Fibroblast of the conjunctiva (primary cell): ENCODE measurements around the gene ASB9.
A peak's percentile ranks its signal among the peaks of the same experiment; 100 is the strongest.
"Not testable (repeated sequence)": the region's sequence is repeated elsewhere in the genome, so short reads cannot be mapped to it uniquely, and the experiment has no call there.

Experiments
- DNase-seq: peaks from one replicate; pipeline ENCODE4 v3.0.0-alpha.2; 2010; ENCODE audit warnings: low read depth

ASB9 gene

DNA sequence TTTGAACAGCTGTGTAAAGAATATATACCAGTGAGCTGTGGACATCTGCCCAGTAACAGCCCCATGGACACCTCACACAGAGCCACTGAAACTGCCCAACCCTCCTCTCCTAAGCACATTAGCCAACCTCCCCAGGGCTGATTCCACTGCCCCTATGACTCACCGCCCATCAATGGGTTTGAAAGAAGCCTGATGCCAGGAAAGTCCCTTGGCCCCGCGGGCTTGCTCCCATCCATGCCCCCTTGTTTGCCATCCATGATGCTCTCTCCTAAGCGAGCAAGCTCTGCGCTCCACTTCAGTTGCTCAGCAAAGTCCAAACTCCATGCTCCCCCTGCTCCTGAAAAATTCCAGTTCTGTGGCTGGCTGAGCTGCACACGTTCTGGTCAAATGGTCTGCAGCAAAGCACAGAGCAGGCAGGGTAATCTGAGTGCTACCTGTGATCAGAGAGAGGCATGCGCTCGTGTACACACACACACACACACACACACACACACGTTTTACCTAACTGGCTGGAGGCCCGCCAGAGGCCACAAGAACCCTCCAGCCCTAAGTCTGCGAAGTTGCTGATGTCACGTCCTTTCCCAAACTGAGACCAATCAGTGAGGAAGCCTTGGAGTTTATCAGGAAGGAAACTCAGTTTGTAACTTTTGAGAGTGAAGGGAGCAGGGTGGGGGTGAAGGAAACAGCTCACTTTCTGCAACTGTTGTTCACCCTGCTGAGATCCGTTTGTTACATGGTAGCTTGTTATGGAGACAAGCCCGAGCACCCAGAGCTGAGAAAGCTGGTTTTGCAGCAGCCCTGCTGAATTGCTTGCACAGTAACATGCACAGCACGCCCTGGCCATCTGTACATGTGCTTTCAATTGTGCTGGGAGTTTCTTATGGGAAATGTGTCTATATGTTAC lies at the start of gene ASB9:
Gene ASB9, minus strand, starts transcription at position 466 of the 904 bp plus-strand sequence. Its CDS starts 209 bp downstream, at position 257.
- peak; percentile 72 for DNase-seq

GRCh38 chrX:15319075-15319474 lies 49.2 kb upstream of the ASB9 start:
- DNase-seq, result no peak

GRCh38 chrX:15315509-15315908 lies 45.6 kb upstream of the ASB9 start, which contains the start of gene ASB11:
ASB11 (minus strand) TSS chrX:15315640; CDS start chrX:15315605, 35 bp downstream.
- no peak for DNase-seq

DNA sequence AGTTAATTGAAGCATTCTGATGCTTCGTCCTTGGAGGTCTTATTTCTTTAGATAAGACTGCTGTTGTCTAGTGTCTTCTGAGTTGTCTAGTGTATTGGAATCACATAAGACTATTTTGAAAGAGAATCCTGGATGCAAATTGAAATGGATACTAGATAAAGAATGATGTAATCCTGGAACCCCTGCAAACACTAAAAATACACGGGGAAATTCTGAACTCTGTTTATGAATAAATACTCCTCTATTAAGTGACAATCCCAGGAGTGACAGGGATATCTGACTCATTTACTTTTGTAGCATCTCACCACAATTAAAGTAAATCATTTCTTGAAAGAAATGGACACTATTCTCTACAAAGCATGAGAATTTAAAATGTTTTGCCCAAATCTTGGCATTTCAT lies 44.6 kb upstream of the ASB9 start:
- DNase-seq, result no peak

- DNase-seq, result no peak
These were observed 41.2 kb upstream of the ASB9 start for GRCh38 chrX:15311119-15311518.

DNA sequence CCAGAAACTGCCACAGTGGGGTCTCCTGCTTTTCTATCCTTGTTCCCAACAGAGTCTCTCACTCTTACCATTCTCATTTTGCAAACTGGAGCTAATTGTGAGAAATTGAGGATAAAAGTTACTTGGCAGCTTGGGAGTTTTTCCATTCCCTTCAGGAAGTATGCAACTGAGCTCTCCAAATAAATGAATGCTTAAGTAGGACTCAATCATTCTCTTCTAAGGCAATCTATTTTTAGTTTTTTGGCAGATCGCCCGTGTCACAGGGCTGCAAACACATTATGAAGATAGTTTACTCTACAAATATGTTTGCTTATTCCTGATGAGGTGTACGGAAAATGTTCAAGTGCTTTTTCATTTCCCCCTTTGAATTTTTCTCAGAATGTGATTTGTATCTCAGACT lies 40.2 kb upstream of the ASB9 start:
- DNase-seq, result peak; percentile 10

DNA sequence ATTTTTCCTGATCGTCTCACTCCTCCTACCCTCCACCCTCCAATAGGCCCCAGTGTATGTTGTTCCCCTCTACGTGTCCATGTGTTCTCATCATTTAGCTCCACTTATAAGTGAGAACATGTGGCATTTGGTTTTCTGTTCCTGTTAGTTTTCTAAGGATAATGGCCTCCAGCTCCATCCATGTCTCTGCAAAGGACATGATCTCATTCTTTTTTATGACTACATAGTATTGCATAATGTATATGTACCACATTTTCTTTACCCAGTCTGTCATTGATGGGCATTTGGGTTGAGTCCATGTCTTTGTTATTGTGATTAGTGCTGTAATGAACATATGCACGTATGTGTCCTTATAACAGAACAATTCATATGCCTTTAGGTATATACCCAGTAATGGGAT lies 36.0 kb upstream of the ASB9 start:
- not testable (repeated sequence) for DNase-seq

- DNase-seq, result no peak
These were observed 32.0 kb upstream of the ASB9 start for GRCh38 chrX:15301924-15302323.

DNA sequence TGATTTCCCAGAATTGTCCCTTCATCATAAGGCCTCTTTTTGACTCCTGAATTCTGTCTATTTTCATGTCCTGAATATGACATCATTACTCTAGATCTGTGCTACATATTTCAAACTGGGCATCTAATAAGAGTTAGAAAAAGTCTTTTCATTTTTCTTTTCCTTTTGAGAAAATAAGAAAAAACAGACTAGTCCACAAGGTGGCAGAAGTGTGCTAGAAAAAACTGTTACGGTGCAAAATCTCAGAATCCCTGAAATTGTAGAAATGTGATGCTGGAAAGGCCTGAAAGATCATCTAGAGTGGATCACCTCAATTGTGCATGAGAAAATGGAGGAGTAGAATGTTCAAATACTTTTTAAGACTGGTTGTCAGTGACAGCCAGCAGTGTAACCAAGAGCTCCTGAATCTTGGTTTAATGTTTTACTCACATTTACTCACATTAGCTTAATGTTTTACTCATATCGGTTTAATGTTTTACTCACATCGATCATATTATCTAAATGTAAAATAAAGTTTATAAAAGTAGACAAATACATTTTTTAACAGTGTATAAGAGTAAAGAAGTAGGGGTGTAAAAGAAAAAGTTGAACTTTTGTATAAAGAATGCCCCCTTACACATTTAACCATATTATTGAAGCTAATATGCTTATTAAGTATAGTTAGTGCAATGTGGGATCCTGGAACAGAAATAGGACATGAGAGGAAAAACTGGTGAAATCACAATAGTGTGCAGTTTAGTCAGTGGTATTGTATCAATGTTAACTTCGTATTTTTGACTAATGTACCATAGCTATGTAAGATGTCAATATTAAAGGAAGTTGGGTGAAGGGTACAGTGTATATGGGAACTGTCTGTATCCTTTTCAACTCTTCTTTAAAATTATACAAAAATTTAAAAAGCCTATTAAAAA lies 30.3 kb upstream of the ASB9 start:
- DNase-seq, result peak; percentile 1

DNA sequence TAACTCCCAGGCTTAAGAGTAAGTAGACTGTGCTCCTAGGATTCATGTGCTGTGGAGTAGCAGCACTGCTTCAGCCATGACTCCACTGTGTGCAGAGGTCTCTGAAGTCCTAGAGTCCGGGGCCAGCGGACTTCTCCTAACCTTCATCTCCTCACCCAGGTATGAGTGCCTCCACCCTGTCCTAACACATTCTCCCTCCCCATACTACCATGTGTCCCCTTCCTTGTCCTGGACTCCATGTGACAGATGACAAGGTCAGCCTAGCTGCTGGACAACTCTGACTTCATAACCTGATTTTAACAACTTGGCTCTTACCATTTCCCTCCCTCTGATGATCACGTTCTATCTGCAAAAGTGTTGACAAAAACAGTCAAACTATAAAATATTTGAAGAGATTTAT lies 28.9 kb upstream of the ASB9 start:
- no peak for DNase-seq

DNA sequence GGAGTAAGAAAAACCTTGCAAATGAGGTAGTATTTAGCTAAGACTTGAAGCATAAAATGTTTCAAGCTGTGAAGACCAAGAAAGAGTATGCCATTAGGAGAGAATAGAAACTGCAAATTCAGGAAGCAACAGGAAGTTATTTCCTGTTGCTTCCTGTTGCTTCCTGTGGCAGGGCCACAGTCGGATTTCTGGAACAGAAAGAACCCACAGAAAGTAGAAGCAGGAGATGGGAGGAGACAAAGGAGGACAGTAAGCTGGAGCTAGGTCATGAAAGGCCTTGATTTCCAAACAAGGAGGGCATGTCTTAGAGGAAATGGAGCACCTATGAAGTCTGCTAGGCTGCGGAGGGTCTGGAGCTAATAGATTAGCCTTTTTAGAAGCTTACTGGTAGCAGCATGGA lies 28.3 kb upstream of the ASB9 start:
- no peak for DNase-seq

DNA sequence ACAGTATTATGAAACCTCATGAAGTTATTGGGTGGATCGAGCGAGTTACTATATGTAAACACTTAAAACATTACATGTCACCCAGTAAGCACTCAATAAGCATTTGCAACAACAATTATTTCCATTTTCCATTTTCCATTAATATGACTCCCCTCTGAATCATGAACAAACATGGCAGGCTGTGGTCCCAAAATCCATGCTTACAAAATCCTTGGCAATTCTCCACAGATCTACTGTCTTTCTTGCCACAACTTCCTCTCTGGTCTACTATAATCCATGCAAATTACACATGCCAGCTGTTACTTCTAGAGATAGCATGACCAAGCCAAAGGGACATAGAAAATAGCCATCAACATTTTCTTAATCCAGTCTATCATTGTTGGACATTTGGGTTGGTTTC lies 23.6 kb upstream of the ASB9 start:
- DNase-seq, result no peak

DNA sequence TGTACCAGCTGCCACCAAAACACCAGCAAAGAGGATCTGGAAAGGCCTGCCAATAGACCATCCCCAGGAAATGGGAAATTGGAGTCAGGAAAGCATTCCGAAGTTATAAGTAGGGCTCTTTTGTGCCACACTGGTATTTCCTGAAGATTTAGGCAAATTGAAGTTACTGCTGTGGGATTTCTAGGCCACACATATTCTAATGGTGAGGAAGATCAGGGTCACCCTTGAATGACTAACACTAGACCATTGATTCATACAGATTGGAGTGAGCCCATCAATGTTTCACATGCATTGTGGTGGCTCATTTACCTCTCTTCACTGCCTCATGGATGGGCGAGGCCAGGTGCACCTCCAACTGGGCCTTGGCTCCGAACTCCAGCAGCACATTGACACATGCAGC lies 23.0 kb upstream of the ASB9 start:
- no peak for DNase-seq

GRCh38 chrX:15277604-15278003 lies 7.7 kb upstream of the ASB9 start:
- no peak for DNase-seq

GRCh38 chrX:15274946-15275345 lies 5.1 kb upstream of the ASB9 start:
- no peak for DNase-seq

DNA sequence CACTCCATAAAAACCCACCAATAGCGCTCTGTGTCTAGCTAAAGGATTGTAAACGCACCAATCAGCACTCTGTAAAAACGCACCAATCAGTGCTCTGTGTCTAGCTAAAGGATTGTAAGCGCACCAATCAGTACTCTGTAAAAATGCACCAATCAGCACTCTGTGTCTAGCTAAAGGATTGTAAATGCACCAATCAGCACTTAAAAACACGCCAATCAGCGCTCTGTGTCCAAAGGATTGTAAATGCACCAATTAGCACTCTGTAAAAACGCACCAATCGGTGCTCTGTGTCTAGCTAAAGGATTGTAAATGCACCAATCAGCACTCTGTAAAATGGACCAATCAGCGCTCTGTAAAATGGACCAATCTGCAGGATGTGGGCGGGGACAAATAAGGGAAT lies 3.4 kb upstream of the ASB9 start:
- DNase-seq, result not testable (repeated sequence)

- DNase-seq, result no peak
These were observed 1.9 kb upstream of the ASB9 start for GRCh38 chrX:15271757-15272156.

DNA sequence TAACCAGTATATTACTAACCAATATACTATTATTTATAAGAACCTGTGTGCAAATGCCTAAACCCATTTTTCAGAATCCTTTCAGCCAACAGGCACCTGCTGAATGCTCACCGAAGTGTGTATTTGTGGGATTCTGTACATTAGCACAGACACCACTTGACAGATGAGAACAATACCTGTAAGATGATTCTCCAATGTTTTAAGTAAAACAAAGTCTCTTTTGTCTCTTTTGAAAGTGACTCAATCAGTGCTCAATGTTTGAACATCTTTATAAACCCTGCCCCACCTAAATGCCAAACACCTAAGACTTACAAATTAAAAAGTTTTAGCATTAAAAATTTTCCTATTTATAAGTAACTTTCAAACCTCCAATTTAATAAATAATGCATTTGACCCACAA lies 763 bp downstream of the ASB9 start:
- no peak for DNase-seq

DNA sequence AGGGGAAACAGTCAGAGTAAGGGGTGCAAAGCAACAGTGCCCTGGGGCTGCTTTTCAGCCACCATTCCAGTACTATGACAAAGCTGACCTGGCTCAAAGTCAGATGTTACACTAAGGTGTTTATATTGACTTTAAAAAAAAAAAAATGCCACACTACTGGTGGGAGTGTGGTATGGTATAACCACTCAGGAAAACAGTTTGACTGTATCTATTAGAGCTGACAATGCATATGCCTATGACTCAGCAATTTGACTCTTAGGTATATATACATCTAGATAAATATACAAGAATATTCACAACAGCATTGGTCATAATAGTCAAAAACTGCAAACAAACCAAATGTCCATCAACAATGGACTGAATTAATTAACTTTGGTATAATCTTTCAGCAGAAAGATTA lies 15.0 kb downstream of the ASB9 start:
- no peak for DNase-seq

GRCh38 chrX:15245896-15246295 lies 24.0 kb downstream of the ASB9 start:
- DNase-seq, result no peak

GRCh38 chrX:15244421-15244820 lies 25.5 kb downstream of the ASB9 start:
- no peak for DNase-seq

DNA sequence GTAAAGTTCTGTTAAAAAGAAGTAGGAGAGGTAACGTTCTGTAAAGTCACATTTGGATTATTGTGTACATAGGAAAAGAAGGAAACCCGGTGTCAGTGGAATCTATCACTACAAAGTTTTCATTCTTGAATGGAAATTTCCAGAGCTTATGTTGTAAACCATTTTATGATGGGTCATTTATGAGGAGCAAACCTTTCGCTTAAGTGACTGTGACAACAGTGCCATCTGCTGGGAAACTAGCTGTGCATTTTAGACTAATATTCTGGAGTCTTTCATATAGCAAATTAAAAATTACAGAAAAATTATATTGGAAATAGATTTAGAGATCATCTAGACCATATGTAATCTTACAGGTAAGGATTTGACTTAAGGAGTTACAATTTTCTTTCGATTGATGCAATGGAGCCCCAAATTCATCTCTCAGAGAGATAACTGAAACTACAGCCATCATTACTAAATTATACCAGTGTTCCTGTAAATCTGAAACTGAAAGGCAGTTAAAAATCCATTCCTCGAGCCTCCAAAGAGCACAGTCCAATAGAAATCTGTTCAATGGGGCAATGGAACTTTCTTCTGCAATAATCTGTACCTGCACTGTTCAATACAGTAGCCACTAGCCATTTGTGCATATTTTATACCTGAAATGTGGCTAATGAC lies 26.9 kb downstream of the ASB9 start:
- peak; percentile 47 for DNase-seq
